Gastroesophageal sphincter (tissue), 4 donors: ENCODE measurements around the gene USP15. TPM values are rescaled to one million over a fixed set of nuclear protein-coding genes. Genes with fewer than 3 reads are reported as not detected.
A peak's percentile ranks its signal among the peaks of the same experiment; 100 is the strongest.

Source experiments
- ATAC-seq: fragments of 150-250 bp; one replicate; pipeline ENCODE4 v1.9.1; 2016; ENCODE audit warnings: mild to moderate bottlenecking, moderate library complexity
- H3K27ac ChIP-seq, 4 donors: fragments of 200-600 bp; sonication (generic) in 3 of 4; 1 replicate in 3 of 4; 2 replicates in 1 of 4; pipeline ENCODE4 v1.5.1; 2016 to 2019
- H3K27me3 ChIP-seq: fragments of 200-600 bp; sonication (generic); one replicate; pipeline ENCODE4 v1.5.1; 2019
- H3K36me3 ChIP-seq, 2 donors: fragments of 200-600 bp; sonication (generic); one replicate each; pipeline ENCODE4 v1.5.1; 2019; ENCODE audit warnings: control low read depth in 1 of 2
- H3K4me1 ChIP-seq, 3 donors: fragments of 200-600 bp; sonication (generic); 1 replicate in 2 of 3; 2 replicates in 1 of 3; pipeline ENCODE4 v1.5.1; 2016 to 2019; ENCODE audit warnings: control low read depth in 2 of 3
- H3K4me3 ChIP-seq, 2 donors: fragments of 200-600 bp; sonication (generic); one replicate each; pipeline ENCODE4 v1.5.1; 2019; ENCODE audit warnings: mild to moderate bottlenecking in 1 of 2, moderate library complexity in 1 of 2
- H3K9me3 ChIP-seq, 3 donors: fragments of 200-600 bp; sonication (generic); one replicate each; pipeline ENCODE4 v1.5.1; 2017 to 2019; ENCODE audit warnings: control low read depth in 2 of 3
- CTCF ChIP-seq, 4 experiments: fragments of 200-600 bp in 2 of 4; fragments of 450-650 bp in 2 of 4; sonication (generic) in 1 of 4; IDR thresholded peaks; one replicate each; pipeline ENCODE4 v1.5.1; 2017 to 2019; ENCODE audit warnings: antibody characterized with exemption in 4 of 4, mild to moderate bottlenecking in 2 of 4, moderate library complexity in 2 of 4
- EP300 ChIP-seq: sonication (generic); formaldehyde crosslinking; IDR thresholded peaks from one replicate; pipeline ENCODE4 v1.6.1; 2017; ENCODE audit warnings: antibody characterized with exemption, mild to moderate bottlenecking
- POLR2A ChIP-seq, 2 donors: fragments of 450-650 bp; IDR thresholded peaks; one replicate each; pipeline ENCODE4 v1.6.1; 2017; ENCODE audit warnings: antibody characterized with exemption in 2 of 2, mild to moderate bottlenecking in 2 of 2, moderate library complexity in 1 of 2
- POLR2AphosphoS5 ChIP-seq: sonication (generic); formaldehyde crosslinking; IDR thresholded peaks from one replicate; pipeline ENCODE4 v1.6.1; 2017; ENCODE audit warnings: antibody characterized with exemption
- WGBS, 2 donors: methylation state at CpG; one replicate each; pipeline ENCODE4 v1.1.5; 2018; ENCODE audit warnings: low coverage in 1 of 2; 5-methylcytosine and 5-hydroxymethylcytosine counted together
- total RNA-seq, 4 donors: library from RNA; depleted of rRNA; stranded (reverse); fragments of >200 nt; gene quantifications; one replicate each; pipeline ENCODE4 v1.1.0, GENCODE V29; 2016

The USP15 gene
- total RNA-seq, 4 donors from 2014 or later: 33.6 to 84.8 (median 70.0) TPM

GRCh38 chr12:62260733-62261683 is 804 bp downstream of the USP15 start:
- no peak for ATAC-seq
- peaks cover 15 to 81% (median 15%) of the 10 kb centered on the region in 3 donors for H3K4me1 ChIP-seq
- no peaks in the 10 kb centered on the region for H3K9me3 ChIP-seq
- H3K27ac ChIP-seq: peak overlapping the region; percentile 87 to 96 (median 90)
- TF ChIP-seq CTCF (IDR thresholded peaks at IDR 0.05): no peak
- TF ChIP-seq POLR2A (IDR thresholded peaks at IDR 0.05): no peak
- no peak for TF ChIP-seq EP300
- TF ChIP-seq POLR2AphosphoS5: no peak
- 3 to 13% methylated on average over 6 to 20 of the region's 26 CpGs for WGBS, 2 donors
- no peaks in the 10 kb centered on the region for H3K36me3 ChIP-seq
- H3K27me3 ChIP-seq: no peaks in the 10 kb centered on the region
- H3K4me3 ChIP-seq: peak overlapping the region; percentile 83 to 95

- peaks cover 15 to 81% (median 18%) of the 10 kb centered on the region in 3 donors for H3K4me1 ChIP-seq
- H3K27ac ChIP-seq: no peak overlapping the region
- H3K27me3 ChIP-seq: no peaks in the 10 kb centered on the region
- no peak for ATAC-seq
- TF ChIP-seq POLR2A (IDR thresholded peaks at IDR 0.05): no peak
- TF ChIP-seq POLR2AphosphoS5: no peak
- WGBS, 2 donors: 83 to 84% methylated on average over 7 to 8 of the region's 10 CpGs
- peak overlapping the region in 1 of 2 donors; percentile 83 for H3K4me3 ChIP-seq
- no peaks in the 10 kb centered on the region for H3K36me3 ChIP-seq
- H3K9me3 ChIP-seq: no peaks in the 10 kb centered on the region
Observed at GRCh38 chr12:62261876-62262517, 1.8 kb downstream of the USP15 start.

- Histone ChIP-seq H3K27me3 (no peaks in the 10 kb centered on the region), H3K36me3 (no peaks in the 10 kb centered on the region), H3K27ac (no peak overlapping the region), H3K9me3 (no peaks in the 10 kb centered on the region), H3K4me1 (peaks cover 15 to 82% (median 23%) of the 10 kb centered on the region in 3 donors), H3K4me3 (no peak overlapping the region)
- 69 to 82% methylated on average over 2 of the region's 2 CpGs for WGBS, 2 donors
- no peak for TF ChIP-seq CTCF (IDR thresholded peaks at IDR 0.05)
- TF ChIP-seq POLR2A (IDR thresholded peaks at IDR 0.05): no peak
- TF ChIP-seq POLR2AphosphoS5: no peak
- TF ChIP-seq EP300: no peak
- ATAC-seq: no peak
Observed at GRCh38 chr12:62263232-62263631, 3.0 kb downstream of the USP15 start.

GRCh38 chr12:62263966-62264365 is 3.8 kb downstream of the USP15 start:
- no peak overlapping the region for H3K27ac ChIP-seq
- H3K4me3 ChIP-seq: no peak overlapping the region
- 82 to 88% methylated on average over 6 to 11 of the region's 11 CpGs for WGBS, 2 donors
- no peak for TF ChIP-seq EP300
- TF ChIP-seq POLR2AphosphoS5: no peak
- no peak for TF ChIP-seq CTCF (IDR thresholded peaks at IDR 0.05)
- TF ChIP-seq POLR2A (IDR thresholded peaks at IDR 0.05): no peak
- H3K9me3 ChIP-seq: no peaks in the 10 kb centered on the region
- H3K4me1 ChIP-seq: peaks cover 13 to 82% (median 22%) of the 10 kb centered on the region in 3 donors
- H3K36me3 ChIP-seq: no peaks in the 10 kb centered on the region
- no peak for ATAC-seq
- H3K27me3 ChIP-seq: no peaks in the 10 kb centered on the region

- no peaks in the 10 kb centered on the region for H3K9me3 ChIP-seq
- no peak for ATAC-seq
- no peaks in the 10 kb centered on the region for H3K36me3 ChIP-seq
- no peak overlapping the region for H3K4me3 ChIP-seq
- no peaks in the 10 kb centered on the region for H3K27me3 ChIP-seq
- H3K4me1 ChIP-seq: peaks cover 11 to 84% (median 20%) of the 10 kb centered on the region in 3 donors
- WGBS, 2 donors: 75 to 85% methylated on average over 3 of the region's 3 CpGs
- TF ChIP-seq EP300 (no peak), POLR2A (IDR thresholded peaks at IDR 0.05) (no peak), CTCF (IDR thresholded peaks at IDR 0.05) (no peak), POLR2AphosphoS5 (no peak)
- no peak overlapping the region for H3K27ac ChIP-seq
Observed at GRCh38 chr12:62264706-62265105, 4.5 kb downstream of the USP15 start.
